ENCODE measurements around the gene TOB2.
"Not testable (repeated sequence)": the region's sequence is repeated elsewhere in the genome, so short reads cannot be mapped to it uniquely, and the experiment has no call there.

Gene TOB2

GRCh38 chr22:41461901-41462300 lies 15.3 kb upstream of the TOB2 start:
- H3K27ac ChIP-seq (ENCODE audit: extremely low read depth, low read depth, low read length): no peak overlapping the region
- CTCF ChIA-PET: interaction anchor here (0.6 to 1.5 kb wide), 3 partner anchors 56 to 128 kb away, joined by 3 to 10 read pairs (median 6); partner anchors contain the start of gene PMM1
- POLR2A ChIA-PET: interaction anchor here (0.6 to 2.2 kb wide), 4 partner anchors 10 to 58 kb away, joined by 3 to 29 read pairs (median 4); partner anchors contain the start of gene TOB2
- no peaks in the 10 kb centered on the region for H3K9me3 ChIP-seq (ENCODE audit: control insufficient read depth, insufficient read depth, low read depth, low read length)
- H3K4me3 ChIP-seq (ENCODE audit: low read depth, low read length): no peak overlapping the region
- no peaks in the 10 kb centered on the region for H3K4me1 ChIP-seq (ENCODE audit: control insufficient read depth, insufficient read depth, low read length)
- TF ChIP-seq ZNF362 (tag by site-specific recombination; IDR thresholded peaks at IDR 0.05): no peak
- TF ChIP-seq ZNF518A (tag by site-specific recombination; conservative IDR thresholded peaks at IDR 0.05; ENCODE audit: low read depth): no peak
- TF ChIP-seq ZNF558 (tag by site-specific recombination; IDR thresholded peaks at IDR 0.05): no peak
- no peak for TF ChIP-seq ZNF423 (tag by site-specific recombination; IDR thresholded peaks at IDR 0.05)
- no peak for TF ChIP-seq ZNF16 (tag by site-specific recombination; IDR thresholded peaks at IDR 0.05; ENCODE audit: low read depth)
- TF ChIP-seq ZNF837 (tag by site-specific recombination; IDR thresholded peaks at IDR 0.05): no peak
- TF ChIP-seq ZNF792 (tag by site-specific recombination; IDR thresholded peaks at IDR 0.05): no peak
- no peak for TF ChIP-seq ZBTB20 (tag by site-specific recombination; IDR thresholded peaks at IDR 0.05)
- no peak for TF ChIP-seq MEIS1 (CRISPR knock-in tag; IDR thresholded peaks at IDR 0.05; ENCODE audit: borderline replicate concordance)
- no peak for TF ChIP-seq ZNF26 (tag by site-specific recombination; IDR thresholded peaks at IDR 0.05)
- no peak for TF ChIP-seq PRDM10 (tag by site-specific recombination; IDR thresholded peaks at IDR 0.05)
- peaks cover 91 to 96% of the 10 kb centered on the region in 2 experiments for H3K36me3 ChIP-seq (ENCODE audit: control insufficient read depth in 2 of 2, insufficient read depth in 1 of 2, low read length in 2 of 2)

GRCh38 chr22:41460071-41460470 lies 13.5 kb upstream of the TOB2 start:
- H3K36me3 ChIP-seq (ENCODE audit: control insufficient read depth in 2 of 2, insufficient read depth in 1 of 2, low read length in 2 of 2): peaks cover 78 to 81% of the 10 kb centered on the region in 2 experiments
- CTCF ChIA-PET; H3K27ac ChIP-seq (ENCODE audit: extremely low read depth, low read depth, low read length); H3K9me3 ChIP-seq (ENCODE audit: control insufficient read depth, insufficient read depth, low read depth, low read length); H3K4me1 ChIP-seq (ENCODE audit: control insufficient read depth, insufficient read depth, low read length); H3K4me3 ChIP-seq (ENCODE audit: low read depth, low read length): not testable (repeated sequence)
- POLR2A ChIA-PET: interaction anchor here (0.7 to 7.0 kb wide), 6 partner anchors 8 to 279 kb away, joined by 3 to 38 read pairs (median 6); partner anchors contain the start of genes ACO2, PHF5A and TOB2
